ENCODE results near the gene TSHZ2.

DNA sequence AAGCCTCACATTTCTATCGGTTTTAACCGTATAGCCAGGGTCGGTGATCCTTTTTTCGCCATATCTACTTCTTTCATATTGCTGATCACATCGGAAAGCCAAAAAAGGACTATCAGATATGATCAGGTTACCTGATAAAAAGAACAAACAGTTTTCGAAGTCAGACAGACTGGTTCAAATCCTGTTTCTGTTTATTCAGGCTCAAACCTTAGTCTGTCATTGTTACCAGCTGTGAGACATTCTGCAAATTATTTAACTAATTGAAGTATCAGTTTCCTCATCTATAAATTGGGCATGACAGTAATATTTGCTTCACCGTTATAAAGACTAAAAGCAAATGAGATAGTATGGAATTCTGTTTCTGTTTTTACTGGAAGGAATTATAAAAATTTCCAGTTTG lies 111.3 kb downstream of the TSHZ2 start:
- TF ChIP-seq, protein P1, sequence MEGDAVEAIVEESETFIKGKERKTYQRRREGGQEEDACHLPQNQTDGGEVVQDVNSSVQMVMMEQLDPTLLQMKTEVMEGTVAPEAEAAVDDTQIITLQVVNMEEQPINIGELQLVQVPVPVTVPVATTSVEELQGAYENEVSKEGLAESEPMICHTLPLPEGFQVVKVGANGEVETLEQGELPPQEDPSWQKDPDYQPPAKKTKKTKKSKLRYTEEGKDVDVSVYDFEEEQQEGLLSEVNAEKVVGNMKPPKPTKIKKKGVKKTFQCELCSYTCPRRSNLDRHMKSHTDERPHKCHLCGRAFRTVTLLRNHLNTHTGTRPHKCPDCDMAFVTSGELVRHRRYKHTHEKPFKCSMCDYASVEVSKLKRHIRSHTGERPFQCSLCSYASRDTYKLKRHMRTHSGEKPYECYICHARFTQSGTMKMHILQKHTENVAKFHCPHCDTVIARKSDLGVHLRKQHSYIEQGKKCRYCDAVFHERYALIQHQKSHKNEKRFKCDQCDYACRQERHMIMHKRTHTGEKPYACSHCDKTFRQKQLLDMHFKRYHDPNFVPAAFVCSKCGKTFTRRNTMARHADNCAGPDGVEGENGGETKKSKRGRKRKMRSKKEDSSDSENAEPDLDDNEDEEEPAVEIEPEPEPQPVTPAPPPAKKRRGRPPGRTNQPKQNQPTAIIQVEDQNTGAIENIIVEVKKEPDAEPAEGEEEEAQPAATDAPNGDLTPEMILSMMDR (IDR thresholded peaks at IDR 0.05) = no peak
- no peak for TF ChIP-seq POLR2A (IDR thresholded peaks at IDR 0.05)

Data from heart left ventricle (tissue), 13 donors.